HEK293 (cell line): ENCODE data around the gene CFAP58.

Experiments
- GFI1B ChIP-seq: fragments of 450-650 bp; formaldehyde crosslinking; IDR thresholded peaks from 2 replicates; pipeline ENCODE4 v1.5.1; 2016; ENCODE audit warnings: missing biosample characterization, missing genetic modification characterization
- GLIS1 ChIP-seq: fragments of 450-650 bp; formaldehyde crosslinking; IDR thresholded peaks from 2 replicates; pipeline ENCODE4 v1.5.1; 2016; ENCODE audit warnings: missing biosample characterization, missing genetic modification characterization
- MZF1 ChIP-seq: fragments of 450-650 bp; formaldehyde crosslinking; IDR thresholded peaks from 2 replicates; pipeline ENCODE4 v1.5.1; 2017; ENCODE audit warnings: missing biosample characterization, missing genetic modification characterization, borderline replicate concordance
- PRDM1 ChIP-seq: fragments of 450-650 bp; formaldehyde crosslinking; IDR thresholded peaks from 2 replicates; pipeline ENCODE4; 2016; ENCODE audit warnings: missing biosample characterization, missing genetic modification characterization
- YY2 ChIP-seq: fragments of 450-650 bp; formaldehyde crosslinking; IDR thresholded peaks from 2 replicates; pipeline ENCODE4 v1.5.1; 2016; ENCODE audit warnings: missing biosample characterization, missing genetic modification characterization
- ZEB2 ChIP-seq: fragments of 450-650 bp; formaldehyde crosslinking; IDR thresholded peaks from 2 replicates; pipeline ENCODE4 v1.5.1; 2016; ENCODE audit warnings: missing biosample characterization, missing genetic modification characterization
- ZNF140 ChIP-seq: fragments of 450-650 bp; formaldehyde crosslinking; IDR thresholded peaks from 2 replicates; pipeline ENCODE4 v1.5.1; 2016; ENCODE audit warnings: missing biosample characterization, missing genetic modification characterization
- ZNF148 ChIP-seq: fragments of 450-650 bp; formaldehyde crosslinking; IDR thresholded peaks from 2 replicates; pipeline ENCODE4 v1.5.0; 2017; ENCODE audit warnings: missing biosample characterization, missing genetic modification characterization, borderline replicate concordance
- ZNF169 ChIP-seq: fragments of 450-650 bp; formaldehyde crosslinking; IDR thresholded peaks from 2 replicates; pipeline ENCODE4 v1.5.1; 2016; ENCODE audit warnings: missing biosample characterization, missing genetic modification characterization
- ZNF175 ChIP-seq: fragments of 450-650 bp; formaldehyde crosslinking; IDR thresholded peaks from 2 replicates; pipeline ENCODE4 v1.5.1; 2016; ENCODE audit warnings: missing biosample characterization, missing genetic modification characterization
- ZNF202 ChIP-seq: fragments of 450-650 bp; formaldehyde crosslinking; IDR thresholded peaks from 2 replicates; pipeline ENCODE4 v1.5.1; 2016; ENCODE audit warnings: missing biosample characterization, missing genetic modification characterization, borderline replicate concordance
- ZNF266 ChIP-seq: fragments of 450-650 bp; formaldehyde crosslinking; IDR thresholded peaks from 2 replicates; pipeline ENCODE4 v1.5.1; 2016; ENCODE audit warnings: missing biosample characterization, missing genetic modification characterization, low read depth
- ZNF398 ChIP-seq: fragments of 450-650 bp; formaldehyde crosslinking; IDR thresholded peaks from 2 replicates; pipeline ENCODE4 v1.5.1; 2017; ENCODE audit warnings: missing biosample characterization, missing genetic modification characterization
- ZNF501 ChIP-seq: fragments of 450-650 bp; formaldehyde crosslinking; IDR thresholded peaks from 2 replicates; pipeline ENCODE4 v1.5.1; 2016; ENCODE audit warnings: missing biosample characterization, missing genetic modification characterization
- ZNF514 ChIP-seq: fragments of 450-650 bp; formaldehyde crosslinking; IDR thresholded peaks from 2 replicates; pipeline ENCODE4 v1.5.1; 2016; ENCODE audit warnings: missing biosample characterization, missing genetic modification characterization
- ZNF585B ChIP-seq: fragments of 450-650 bp; formaldehyde crosslinking; IDR thresholded peaks from 2 replicates; pipeline ENCODE4 v1.5.1; 2016; ENCODE audit warnings: missing biosample characterization, missing genetic modification characterization
- ZNF600 ChIP-seq: fragments of 450-650 bp; formaldehyde crosslinking; IDR thresholded peaks from 2 replicates; pipeline ENCODE4 v1.5.1; 2016; ENCODE audit warnings: missing biosample characterization, missing genetic modification characterization
- ZNF629 ChIP-seq: fragments of 450-650 bp; formaldehyde crosslinking; IDR thresholded peaks from 2 replicates; pipeline ENCODE4 v1.5.1; 2017; ENCODE audit warnings: missing biosample characterization, missing genetic modification characterization
- ZNF660 ChIP-seq: fragments of 450-650 bp; IDR thresholded peaks from 2 replicates; pipeline ENCODE4 v1.5.1; 2018; ENCODE audit warnings: missing biosample characterization, mild to moderate bottlenecking, missing genetic modification characterization
- ZNF670 ChIP-seq: fragments of 450-650 bp; formaldehyde crosslinking; IDR thresholded peaks from 2 replicates; pipeline ENCODE4 v1.5.1; 2016; ENCODE audit warnings: missing biosample characterization, missing genetic modification characterization, low read depth
- ZNF747 ChIP-seq: fragments of 450-650 bp; formaldehyde crosslinking; IDR thresholded peaks from 2 replicates; pipeline ENCODE4 v1.5.1; 2016; ENCODE audit warnings: missing biosample characterization, missing genetic modification characterization
- TF ChIP-seq, protein P1 (sequence below): fragments of 450-650 bp; formaldehyde crosslinking; IDR thresholded peaks from 2 replicates; pipeline ENCODE4 v1.5.1; 2017; ENCODE audit warnings: missing biosample characterization, missing genetic modification characterization
- TF ChIP-seq, protein P2 (sequence below): fragments of 450-650 bp; formaldehyde crosslinking; IDR thresholded peaks from 2 replicates; pipeline ENCODE4 v1.5.1; 2016; ENCODE audit warnings: missing biosample characterization, missing genetic modification characterization
- TF ChIP-seq, protein P3 (sequence below): fragments of 450-650 bp; formaldehyde crosslinking; IDR thresholded peaks from 2 replicates; pipeline ENCODE4 v1.5.1; 2016; ENCODE audit warnings: missing biosample characterization, missing genetic modification characterization
- TF ChIP-seq, protein P4 (sequence below): fragments of 450-650 bp; formaldehyde crosslinking; IDR thresholded peaks from 2 replicates; pipeline ENCODE4 v1.5.1; 2016; ENCODE audit warnings: missing biosample characterization, missing genetic modification characterization

The CFAP58 gene

GRCh38 chr10:104339469-104340110 is 14.0 kb upstream of the CFAP58 start (continued):
- TF ChIP-seq YY2 (tag by site-specific recombination), result no peak
- TF ChIP-seq ZNF140 (tag by site-specific recombination), result no peak
- TF ChIP-seq ZNF169 (tag by site-specific recombination), result no peak
- TF ChIP-seq, protein P1, sequence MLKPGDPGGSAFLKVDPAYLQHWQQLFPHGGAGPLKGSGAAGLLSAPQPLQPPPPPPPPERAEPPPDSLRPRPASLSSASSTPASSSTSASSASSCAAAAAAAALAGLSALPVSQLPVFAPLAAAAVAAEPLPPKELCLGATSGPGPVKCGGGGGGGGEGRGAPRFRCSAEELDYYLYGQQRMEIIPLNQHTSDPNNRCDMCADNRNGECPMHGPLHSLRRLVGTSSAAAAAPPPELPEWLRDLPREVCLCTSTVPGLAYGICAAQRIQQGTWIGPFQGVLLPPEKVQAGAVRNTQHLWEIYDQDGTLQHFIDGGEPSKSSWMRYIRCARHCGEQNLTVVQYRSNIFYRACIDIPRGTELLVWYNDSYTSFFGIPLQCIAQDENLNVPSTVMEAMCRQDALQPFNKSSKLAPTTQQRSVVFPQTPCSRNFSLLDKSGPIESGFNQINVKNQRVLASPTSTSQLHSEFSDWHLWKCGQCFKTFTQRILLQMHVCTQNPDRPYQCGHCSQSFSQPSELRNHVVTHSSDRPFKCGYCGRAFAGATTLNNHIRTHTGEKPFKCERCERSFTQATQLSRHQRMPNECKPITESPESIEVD (tag by site-specific recombination), result peak; percentile 41; the same call in 1 of the 2 replicates
- TF ChIP-seq, protein P2, sequence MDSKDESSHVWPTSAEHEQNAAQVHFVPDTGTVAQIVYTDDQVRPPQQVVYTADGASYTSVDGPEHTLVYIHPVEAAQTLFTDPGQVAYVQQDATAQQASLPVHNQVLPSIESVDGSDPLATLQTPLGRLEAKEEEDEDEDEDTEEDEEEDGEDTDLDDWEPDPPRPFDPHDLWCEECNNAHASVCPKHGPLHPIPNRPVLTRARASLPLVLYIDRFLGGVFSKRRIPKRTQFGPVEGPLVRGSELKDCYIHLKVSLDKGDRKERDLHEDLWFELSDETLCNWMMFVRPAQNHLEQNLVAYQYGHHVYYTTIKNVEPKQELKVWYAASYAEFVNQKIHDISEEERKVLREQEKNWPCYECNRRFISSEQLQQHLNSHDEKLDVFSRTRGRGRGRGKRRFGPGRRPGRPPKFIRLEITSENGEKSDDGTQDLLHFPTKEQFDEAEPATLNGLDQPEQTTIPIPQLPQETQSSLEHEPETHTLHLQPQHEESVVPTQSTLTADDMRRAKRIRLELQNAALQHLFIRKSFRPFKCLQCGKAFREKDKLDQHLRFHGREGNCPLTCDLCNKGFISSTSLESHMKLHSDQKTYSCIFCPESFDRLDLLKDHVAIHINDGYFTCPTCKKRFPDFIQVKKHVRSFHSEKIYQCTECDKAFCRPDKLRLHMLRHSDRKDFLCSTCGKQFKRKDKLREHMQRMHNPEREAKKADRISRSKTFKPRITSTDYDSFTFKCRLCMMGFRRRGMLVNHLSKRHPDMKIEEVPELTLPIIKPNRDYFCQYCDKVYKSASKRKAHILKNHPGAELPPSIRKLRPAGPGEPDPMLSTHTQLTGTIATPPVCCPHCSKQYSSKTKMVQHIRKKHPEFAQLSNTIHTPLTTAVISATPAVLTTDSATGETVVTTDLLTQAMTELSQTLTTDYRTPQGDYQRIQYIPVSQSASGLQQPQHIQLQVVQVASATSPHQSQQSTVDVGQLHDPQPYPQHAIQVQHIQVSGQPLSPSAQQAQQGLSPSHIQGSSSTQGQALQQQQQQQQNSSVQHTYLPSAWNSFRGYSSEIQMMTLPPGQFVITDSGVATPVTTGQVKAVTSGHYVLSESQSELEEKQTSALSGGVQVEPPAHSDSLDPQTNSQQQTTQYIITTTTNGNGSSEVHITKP (tag by site-specific recombination), result 0 out of 2 replicates have a peak, but pooled peaks have one; percentile 54
- peak; percentile 52 for TF ChIP-seq ZEB2 (tag by site-specific recombination)
- TF ChIP-seq ZNF660, result peak; percentile 30; the same call in 1 of the 2 replicates
- TF ChIP-seq GLIS1 (tag by site-specific recombination), result no peak
- peak; percentile 59 for TF ChIP-seq ZNF398 (tag by site-specific recombination)
- no peak for TF ChIP-seq ZNF514
- TF ChIP-seq ZNF747 (tag by site-specific recombination), result no peak
- no peak for TF ChIP-seq ZNF585B (tag by site-specific recombination)
- TF ChIP-seq ZNF266 (tag by site-specific recombination), result no peak
- TF ChIP-seq, protein P3, sequence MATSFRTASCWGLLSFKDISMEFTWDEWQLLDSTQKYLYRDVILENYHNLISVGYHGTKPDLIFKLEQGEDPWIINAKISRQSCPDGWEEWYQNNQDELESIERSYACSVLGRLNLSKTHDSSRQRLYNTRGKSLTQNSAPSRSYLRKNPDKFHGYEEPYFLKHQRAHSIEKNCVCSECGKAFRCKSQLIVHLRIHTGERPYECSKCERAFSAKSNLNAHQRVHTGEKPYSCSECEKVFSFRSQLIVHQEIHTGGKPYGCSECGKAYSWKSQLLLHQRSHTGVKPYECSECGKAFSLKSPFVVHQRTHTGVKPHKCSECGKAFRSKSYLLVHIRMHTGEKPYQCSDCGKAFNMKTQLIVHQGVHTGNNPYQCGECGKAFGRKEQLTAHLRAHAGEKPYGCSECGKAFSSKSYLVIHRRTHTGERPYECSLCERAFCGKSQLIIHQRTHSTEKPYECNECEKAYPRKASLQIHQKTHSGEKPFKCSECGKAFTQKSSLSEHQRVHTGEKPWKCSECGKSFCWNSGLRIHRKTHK (tag by site-specific recombination), result no peak
- no peak for TF ChIP-seq ZNF202 (tag by site-specific recombination)
- TF ChIP-seq MZF1 (tag by site-specific recombination), result no peak
- TF ChIP-seq ZNF629, result peak; percentile 74
- peak; percentile 90 for TF ChIP-seq ZNF600 (tag by site-specific recombination)
- TF ChIP-seq ZNF148 (tag by site-specific recombination), result no peak
- TF ChIP-seq, protein P4, sequence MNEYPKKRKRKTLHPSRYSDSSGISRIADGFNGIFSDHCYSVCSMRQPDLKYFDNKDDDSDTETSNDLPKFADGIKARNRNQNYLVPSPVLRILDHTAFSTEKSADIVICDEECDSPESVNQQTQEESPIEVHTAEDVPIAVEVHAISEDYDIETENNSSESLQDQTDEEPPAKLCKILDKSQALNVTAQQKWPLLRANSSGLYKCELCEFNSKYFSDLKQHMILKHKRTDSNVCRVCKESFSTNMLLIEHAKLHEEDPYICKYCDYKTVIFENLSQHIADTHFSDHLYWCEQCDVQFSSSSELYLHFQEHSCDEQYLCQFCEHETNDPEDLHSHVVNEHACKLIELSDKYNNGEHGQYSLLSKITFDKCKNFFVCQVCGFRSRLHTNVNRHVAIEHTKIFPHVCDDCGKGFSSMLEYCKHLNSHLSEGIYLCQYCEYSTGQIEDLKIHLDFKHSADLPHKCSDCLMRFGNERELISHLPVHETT (tag by site-specific recombination), result 0 out of 2 replicates have a peak, but pooled peaks have one; percentile 30
- no peak for TF ChIP-seq GFI1B (tag by site-specific recombination)
- TF ChIP-seq ZNF175 (tag by site-specific recombination), result no peak
- TF ChIP-seq ZNF670 (tag by site-specific recombination), result no peak
- TF ChIP-seq ZNF501 (tag by site-specific recombination), result 0 out of 2 replicates have a peak, but pooled peaks have one; percentile 26
- peak; percentile 78 for TF ChIP-seq PRDM1
